HFFc6 (cell line): ENCODE results near the gene HERPUD1. TPM values are rescaled to one million over a fixed set of nuclear protein-coding genes. Genes with fewer than 3 reads are reported as not detected.
"Not testable (repeated sequence)": the region's sequence is repeated elsewhere in the genome, so short reads cannot be mapped to it uniquely, and the experiment has no call there.

Experiments used
- DNase-seq: peaks from one replicate; pipeline ENCODE4 v3.0.0-alpha.2; 2018
- H3K27ac Mint-ChIP-seq: 2 replicates; pipeline ENCODE4 v1.8.0; 2020; ENCODE audit warnings: mild to moderate bottlenecking, mixed read lengths
- H3K27me3 Mint-ChIP-seq: 2 replicates; pipeline ENCODE4 v1.8.0; 2021; ENCODE audit warnings: mild to moderate bottlenecking, moderate library complexity, mixed read lengths; ENCODE audit not compliant: insufficient read depth
- H3K36me3 Mint-ChIP-seq: 2 replicates; pipeline ENCODE4 v1.8.0; 2021; ENCODE audit warnings: low read depth, mixed read lengths
- H3K4me1 Mint-ChIP-seq: 2 replicates; pipeline ENCODE4 v1.8.0; 2020; ENCODE audit warnings: low read depth, mixed read lengths
- H3K4me3 Mint-ChIP-seq: 2 replicates; pipeline ENCODE4 v1.8.0; 2020; ENCODE audit warnings: mild to moderate bottlenecking, moderate library complexity, mixed read lengths
- H3K9me3 Mint-ChIP-seq: 2 replicates; pipeline ENCODE4 v1.8.0; 2020; ENCODE audit warnings: mild to moderate bottlenecking, mixed read lengths
- microRNA-seq: library from miRNA; unstranded; fragments of <30 nt; microRNA quantifications from one replicate; pipeline ENCODE4, GENCODE V29; 2019
- total RNA-seq, 6 experiments: library from RNA; stranded (reverse); fragmentation: NEBNext Ultra II Directional; extraction: Animal tissue kit (Norgen Biotek cat#: 25700); gene quantifications; 2 replicates in 1 of 6; 3 replicates in 5 of 6; pipeline ENCODE4 v1.2.3, GENCODE V29; 2021
- TF ChIP-seq, protein P1 (sequence below): fragments of 200-600 bp; sonication (generic); IDR thresholded peaks from 2 replicates; pipeline ENCODE4 v1.5.0; 2021; ENCODE audit warnings: antibody characterized with exemption, mild to moderate bottlenecking

The HERPUD1 gene
- total RNA-seq, 6 experiments from 2014 or later: 87.9 to 109 (median 96.9) TPM

DNA sequence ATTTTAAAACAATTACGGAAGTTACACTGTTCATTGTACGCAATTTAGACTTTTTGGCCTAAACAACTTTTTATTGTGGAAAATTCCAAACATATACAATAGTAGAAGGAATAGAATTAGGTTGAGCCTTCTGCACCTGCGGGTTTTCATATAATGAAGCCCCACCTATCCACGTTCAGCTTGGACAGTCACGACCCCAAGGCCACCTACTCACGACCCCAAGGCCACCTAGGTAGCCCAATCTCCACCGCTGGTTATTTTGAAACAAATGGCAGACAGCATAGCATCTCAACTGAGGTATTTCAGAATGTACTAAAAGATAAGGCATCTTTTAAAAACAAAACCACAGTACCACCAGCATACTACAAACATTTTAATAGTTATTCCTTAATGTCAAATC lies 58.0 kb downstream of the HERPUD1 start:
- Mint-ChIP-seq H3K36me3 (peaks cover 22% of the 10 kb centered on the region), H3K27ac (peak overlapping the region; percentile 96), H3K9me3 (no peaks in the 10 kb centered on the region), H3K4me1 (peaks cover 80% of the 10 kb centered on the region), H3K4me3 (peak overlapping the region; percentile 98), H3K27me3 (peaks cover 5% of the 10 kb centered on the region; the same call in 1 of the 2 replicates)
- no peak for DNase-seq
- TF ChIP-seq, protein P1, sequence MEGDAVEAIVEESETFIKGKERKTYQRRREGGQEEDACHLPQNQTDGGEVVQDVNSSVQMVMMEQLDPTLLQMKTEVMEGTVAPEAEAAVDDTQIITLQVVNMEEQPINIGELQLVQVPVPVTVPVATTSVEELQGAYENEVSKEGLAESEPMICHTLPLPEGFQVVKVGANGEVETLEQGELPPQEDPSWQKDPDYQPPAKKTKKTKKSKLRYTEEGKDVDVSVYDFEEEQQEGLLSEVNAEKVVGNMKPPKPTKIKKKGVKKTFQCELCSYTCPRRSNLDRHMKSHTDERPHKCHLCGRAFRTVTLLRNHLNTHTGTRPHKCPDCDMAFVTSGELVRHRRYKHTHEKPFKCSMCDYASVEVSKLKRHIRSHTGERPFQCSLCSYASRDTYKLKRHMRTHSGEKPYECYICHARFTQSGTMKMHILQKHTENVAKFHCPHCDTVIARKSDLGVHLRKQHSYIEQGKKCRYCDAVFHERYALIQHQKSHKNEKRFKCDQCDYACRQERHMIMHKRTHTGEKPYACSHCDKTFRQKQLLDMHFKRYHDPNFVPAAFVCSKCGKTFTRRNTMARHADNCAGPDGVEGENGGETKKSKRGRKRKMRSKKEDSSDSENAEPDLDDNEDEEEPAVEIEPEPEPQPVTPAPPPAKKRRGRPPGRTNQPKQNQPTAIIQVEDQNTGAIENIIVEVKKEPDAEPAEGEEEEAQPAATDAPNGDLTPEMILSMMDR: no peak

DNA sequence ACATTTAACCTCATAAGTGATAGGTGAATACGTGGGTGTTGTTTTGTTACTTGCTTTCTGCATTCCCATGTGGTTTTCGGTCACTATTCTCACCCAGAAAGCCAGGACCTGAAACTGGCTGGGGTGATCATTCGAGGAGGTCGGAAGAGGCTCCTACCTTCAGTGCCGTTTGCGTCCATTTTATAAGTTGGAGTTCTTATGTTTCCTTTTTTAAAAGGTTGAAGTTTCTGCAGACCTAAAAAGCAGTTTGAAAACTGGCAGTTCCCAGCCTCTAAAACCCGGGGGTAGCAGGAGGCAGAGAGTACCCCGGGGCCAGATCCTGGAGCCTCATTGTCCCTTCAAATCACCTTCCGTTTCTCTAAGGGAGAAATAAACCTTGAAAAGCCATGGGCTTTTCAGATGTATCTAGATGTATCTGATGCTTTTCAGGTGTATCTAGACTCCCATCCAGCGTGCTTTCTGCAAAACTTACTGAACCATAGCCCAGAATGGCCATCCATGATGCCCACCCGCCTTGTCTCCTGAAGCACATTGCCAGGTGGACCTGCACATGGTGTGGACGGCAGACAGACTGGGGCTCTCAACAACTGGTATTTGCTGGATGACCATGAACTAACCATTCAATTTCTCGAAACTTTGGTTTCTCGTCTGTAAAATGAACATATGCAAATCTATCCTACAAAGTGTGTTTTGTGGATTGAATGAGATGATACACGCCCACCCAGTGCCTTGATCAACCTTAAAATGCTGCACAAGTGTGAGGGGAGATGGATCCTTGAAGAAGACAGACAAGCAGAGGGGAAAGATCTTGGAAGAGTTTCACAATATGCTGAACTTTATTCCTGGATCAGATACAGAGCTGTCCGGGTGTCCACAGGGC lies 58.7 kb downstream of the HERPUD1 start:
- Mint-ChIP-seq H3K4me1 (peaks cover 73% of the 10 kb centered on the region), H3K36me3 (peaks cover 22% of the 10 kb centered on the region), H3K9me3 (no peaks in the 10 kb centered on the region), H3K4me3 (peak overlapping the region; percentile 98), H3K27me3 (peaks cover 5% of the 10 kb centered on the region; the same call in 1 of the 2 replicates), H3K27ac (peak overlapping the region; percentile 96)
- DNase-seq: no peak
- TF ChIP-seq, protein P1: no peak

DNA sequence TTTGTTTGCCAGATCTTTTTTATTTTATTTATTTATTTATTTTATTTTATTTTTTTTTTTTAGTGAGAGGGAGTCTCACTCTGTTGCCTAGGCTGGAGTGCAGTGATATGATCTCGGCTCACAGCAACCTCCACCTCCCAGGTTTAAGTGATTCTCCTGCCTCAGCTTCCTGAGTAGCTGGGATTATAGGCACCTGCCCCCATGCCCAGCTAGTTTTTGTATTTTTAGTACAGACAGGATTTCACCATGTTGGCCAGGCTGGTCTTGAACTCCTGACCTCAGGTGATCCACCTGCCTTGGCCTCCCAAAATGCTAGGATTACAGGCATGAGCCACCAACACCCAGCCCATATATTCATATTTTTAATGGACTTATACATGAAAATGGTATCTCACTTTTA lies 60.5 kb downstream of the HERPUD1 start:
- not testable (repeated sequence) for H3K27me3 Mint-ChIP-seq, H3K9me3 Mint-ChIP-seq, H3K4me3 Mint-ChIP-seq, H3K27ac Mint-ChIP-seq, DNase-seq
- Mint-ChIP-seq H3K4me1 (peaks cover 61% of the 10 kb centered on the region), H3K36me3 (peaks cover 22% of the 10 kb centered on the region)

DNA sequence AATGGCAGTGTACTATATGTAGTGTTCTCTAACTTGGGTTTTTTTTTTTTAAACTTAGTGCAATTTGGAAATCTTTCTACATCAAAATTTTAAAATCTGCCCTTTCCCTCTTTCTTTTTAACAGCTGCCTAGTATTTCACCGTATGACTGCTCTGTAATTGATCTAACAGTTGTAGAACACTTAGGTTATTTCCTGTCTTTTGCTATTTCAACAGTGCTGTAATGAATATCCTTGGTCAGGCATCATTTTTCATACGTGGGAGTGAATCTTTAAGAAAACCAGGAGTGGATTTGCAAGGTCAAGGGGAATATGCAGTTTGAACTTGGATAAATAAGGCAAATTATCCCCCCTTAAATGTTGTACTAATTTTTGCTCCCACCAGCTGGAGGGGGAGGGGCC lies 61.3 kb downstream of the HERPUD1 start:
- peaks cover 5% of the 10 kb centered on the region; the same call in 1 of the 2 replicates for H3K27me3 Mint-ChIP-seq
- TF ChIP-seq, protein P1: no peak
- peak overlapping the region; percentile 8; the same call in 1 of the 2 replicates for H3K4me3 Mint-ChIP-seq
- H3K9me3 Mint-ChIP-seq: no peaks in the 10 kb centered on the region
- H3K4me1 Mint-ChIP-seq: peaks cover 53% of the 10 kb centered on the region
- H3K27ac Mint-ChIP-seq: no peak overlapping the region; the same call in 1 of the 2 replicates
- peaks cover 22% of the 10 kb centered on the region for H3K36me3 Mint-ChIP-seq
- no peak for DNase-seq

DNA sequence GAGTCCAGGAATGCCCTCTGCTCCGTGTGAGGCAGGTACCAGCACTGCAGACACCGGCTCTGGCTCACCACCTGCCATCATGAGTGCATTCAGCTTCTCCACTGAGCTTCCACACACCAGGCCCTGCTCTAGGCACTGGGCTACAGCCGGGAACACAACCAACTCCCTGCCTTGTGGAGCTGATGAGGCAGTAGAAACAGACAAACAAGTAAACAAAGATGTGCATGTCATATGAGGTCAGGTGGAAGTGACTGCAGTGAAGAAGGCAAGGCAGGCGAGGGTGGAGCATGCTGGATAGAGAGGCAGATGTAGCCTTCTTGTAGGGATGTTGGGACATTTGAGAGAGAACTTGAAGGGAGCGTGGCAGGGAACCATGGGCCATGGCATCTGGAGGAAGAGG lies 62.4 kb downstream of the HERPUD1 start:
- no peak overlapping the region; the same call in 1 of the 2 replicates for H3K27ac Mint-ChIP-seq
- H3K9me3 Mint-ChIP-seq: no peaks in the 10 kb centered on the region
- H3K27me3 Mint-ChIP-seq: peaks cover 3% of the 10 kb centered on the region
- TF ChIP-seq, protein P1: no peak
- peaks cover 22% of the 10 kb centered on the region for H3K36me3 Mint-ChIP-seq
- H3K4me1 Mint-ChIP-seq: peaks cover 52% of the 10 kb centered on the region
- no peak overlapping the region for H3K4me3 Mint-ChIP-seq
- DNase-seq: no peak

Small RNAs within 50 kb of the gene (microRNA-seq; reads per million reads assigned to microRNA genes)
- gene MIR6863: not detected

Other genes with a start within 250 kb of the HERPUD1 start
- gene MT1X, start 249.7 kb upstream of the HERPUD1 start, total RNA-seq: 10 to 100 TPM; 28.0 to 38.7 (median 33.3) TPM
- gene NUP93, start 202.0 kb upstream of the HERPUD1 start, total RNA-seq: 10 to 100 TPM; 58.6 to 84.0 (median 78.8) TPM
- gene SLC12A3, start 66.9 kb upstream of the HERPUD1 start, total RNA-seq: not detected
- not detected for gene CETP, start 29.8 kb downstream of the HERPUD1 start, total RNA-seq
- 10 to 100 TPM; 18.2 to 26.2 (median 21.7) TPM for gene NLRC5, start 57.4 kb downstream of the HERPUD1 start, total RNA-seq
- gene CPNE2, start 160.4 kb downstream of the HERPUD1 start, total RNA-seq: 10 to 100 TPM; 13.0 to 29.6 (median 23.3) TPM